HCT116 (cell line): ENCODE results near the gene ASAP2. TPM values are rescaled to one million over a fixed set of nuclear protein-coding genes. Genes with fewer than 3 reads are reported as not detected.

Experiments
- ATAC-seq: fragments of 200-7000 bp; cut with Tn5 transposase; 2 replicates; pipeline ENCODE4 v1.9.1; 2020; ENCODE audit warnings: mild to moderate bottlenecking, moderate library complexity
- BruUV-seq: library from RNA; stranded (reverse); fragments of 400-500 nt; replicated peaks from 2 replicates; lab custom pipeline; 2021; lab: Mats Ljungman, UMichigan
- CTCF ChIA-PET: fragments of 300-600 bp; sonication (Branson Sonifier 250); formaldehyde crosslinking; loops from one replicate; lab custom pipeline; 2021; ENCODE audit warnings: antibody characterized with exemption; lab: Charles Lee
- POLR2A ChIA-PET: fragments of 300-600, 350-600 bp; sonication (Branson Sonifier 250); formaldehyde crosslinking; loops from one replicate; lab custom pipeline; 2021; ENCODE audit warnings: antibody characterized with exemption; lab: Charles Lee
- RAD21 ChIA-PET, 2 experiments: fragments of 300-600 bp; sonication (Branson Sonifier 250); formaldehyde crosslinking; loops; one replicate each; lab custom pipeline; 2023; ENCODE audit warnings: low total read pairs in 2 of 2; ENCODE audit not compliant: uncharacterized antibody in 2 of 2, unreplicated experiment in 2 of 2, low non-redundant PET in 1 of 2; lab: Charles Lee
- DNase-seq: peaks from one replicate; pipeline ENCODE4 v3.0.0-alpha.2; 2010; ENCODE audit warnings: low read depth, low spot score
- H2AFZ ChIP-seq: fragments of 200-600 bp; shearing (Covaris generic), sonication (generic); 2 replicates; pipeline ENCODE4 v1.6.1; 2017; ENCODE audit warnings: low read depth, mixed run types, mixed read lengths, antibody characterized with exemption, low read length; ENCODE audit not compliant: poor library complexity, severe bottlenecking
- H3K27ac ChIP-seq: 2 replicates; pipeline ENCODE4 v1.5.1; 2012; ENCODE audit warnings: low read depth, low read length
- H3K27me3 ChIP-seq: fragments of 200-600 bp; sonication (generic); 2 replicates; pipeline ENCODE4 v1.6.1; 2016; ENCODE audit warnings: mixed run types, low read length, mixed read lengths; ENCODE audit not compliant: insufficient read depth
- H3K36me3 ChIP-seq, 2 experiments: fragments of 200-500 bp in 1 of 2; fragments of 200-600 bp in 1 of 2; sonication (Bioruptor generic) in 1 of 2; sonication (generic) in 1 of 2; 2 replicates each; pipeline versions ENCODE4 v1.5.1 to v1.6.1; 2014 to 2016; ENCODE audit warnings: low read length in 2 of 2, inconsistent platforms in 1 of 2, mixed read lengths in 1 of 2, mixed run types in 1 of 2; ENCODE audit not compliant: insufficient read depth in 2 of 2, control insufficient read depth in 1 of 2
- H3K4me1 ChIP-seq, 2 experiments: fragments of 200-600 bp in 1 of 2; sonication (generic) in 1 of 2; 2 replicates each; pipeline versions ENCODE4 v1.5.1 to v1.6.1; 2012 to 2017; ENCODE audit warnings: low read length in 2 of 2, inconsistent platforms in 1 of 2, mild to moderate bottlenecking in 1 of 2, mixed read lengths in 1 of 2, mixed run types in 1 of 2, moderate library complexity in 1 of 2; ENCODE audit not compliant: insufficient read depth in 2 of 2, control insufficient read depth in 1 of 2
- H3K4me2 ChIP-seq: fragments of 200-600 bp; sonication (generic); 2 replicates; pipeline ENCODE4 v1.6.1; 2017; ENCODE audit warnings: mixed run types, low read length, mixed read lengths
- H3K4me3 ChIP-seq, 2 experiments: fragments of 200-600 bp in 1 of 2; sonication (generic) in 1 of 2; replicated peaks in 1 of 2; 2 replicates each; pipeline ENCODE4 v1.5.1; 2011 to 2016; ENCODE audit warnings: low read length in 2 of 2, control low read depth in 1 of 2, low read depth in 1 of 2, mild to moderate bottlenecking in 1 of 2, mixed read lengths in 1 of 2, mixed run types in 1 of 2
- H3K79me2 ChIP-seq: fragments of 200-600 bp; sonication (generic); 2 replicates; pipeline ENCODE4 v1.6.1; 2017; ENCODE audit warnings: mild to moderate bottlenecking, mixed run types, low read length, moderate library complexity, mixed read lengths; ENCODE audit not compliant: insufficient read depth
- H3K9ac ChIP-seq: fragments of 200-600 bp; sonication (generic); 2 replicates; pipeline ENCODE4 v1.6.1; 2016; ENCODE audit warnings: low read length, mixed read lengths
- H3K9me2 ChIP-seq: fragments of 200-600 bp; sonication (generic), shearing (Covaris generic); 2 replicates; pipeline ENCODE4 v1.6.1; 2017; ENCODE audit warnings: mixed run types, mild to moderate bottlenecking, moderate library complexity; ENCODE audit not compliant: insufficient read depth
- H3K9me3 ChIP-seq, 2 experiments: fragments of 200-500 bp in 1 of 2; fragments of 200-600 bp in 1 of 2; sonication (Bioruptor generic) in 1 of 2; sonication (generic) in 1 of 2; 2 replicates each; pipeline ENCODE4 v1.6.1; 2014 to 2017; ENCODE audit warnings: low read length in 2 of 2, mixed read lengths in 2 of 2, inconsistent platforms in 1 of 2, low read depth in 1 of 2, mild to moderate bottlenecking in 1 of 2, mixed run types in 1 of 2, moderate library complexity in 1 of 2; ENCODE audit not compliant: control insufficient read depth in 1 of 2, insufficient read depth in 1 of 2
- H4K20me1 ChIP-seq: fragments of 200-600 bp; sonication (generic), shearing (Covaris generic); 2 replicates; pipeline ENCODE4 v1.6.1; 2017; ENCODE audit warnings: mixed run types, mild to moderate bottlenecking, moderate library complexity; ENCODE audit not compliant: insufficient read depth
- ATF3 ChIP-seq: IDR thresholded peaks from 2 replicates; pipeline ENCODE4 v1.6.1; 2012
- CBX3 ChIP-seq: IDR thresholded peaks from 2 replicates; pipeline ENCODE4 v1.6.1; 2012; ENCODE audit warnings: low read depth
- CEBPB ChIP-seq: IDR thresholded peaks from 2 replicates; pipeline ENCODE4 v1.6.1; 2012; ENCODE audit warnings: low read depth
- CTCF ChIP-seq, 3 experiments: fragments of 200-600 bp in 1 of 3; sonication (generic) in 1 of 3; IDR thresholded peaks in 2 of 3; conservative IDR thresholded peaks in 1 of 3; 2 replicates each; pipeline ENCODE4 v1.5.1; 2012 to 2017; ENCODE audit warnings: low read depth in 2 of 3, low read length in 2 of 3, antibody characterized with exemption in 1 of 3, borderline replicate concordance in 1 of 3, control low read depth in 1 of 3, mild to moderate bottlenecking in 1 of 3, mixed read lengths in 1 of 3, mixed run types in 1 of 3, moderate library complexity in 1 of 3; ENCODE audit not compliant: insufficient read depth in 1 of 3
- ELF1 ChIP-seq: IDR thresholded peaks from 2 replicates; pipeline ENCODE4 v1.6.1; 2012; ENCODE audit warnings: low read depth, borderline replicate concordance
- EZH2 ChIP-seq: fragments of 200-600 bp; sonication (generic); IDR thresholded peaks from 2 replicates; pipeline ENCODE4 v1.6.1; 2017; ENCODE audit warnings: antibody characterized with exemption, mixed run types
- EZH2phosphoT487 ChIP-seq: fragments of 200-600 bp; IDR thresholded peaks from 2 replicates; pipeline ENCODE4 v1.6.1; 2018; ENCODE audit warnings: antibody characterized with exemption, borderline replicate concordance
- FOSL1 ChIP-seq: IDR thresholded peaks from 2 replicates; pipeline ENCODE4 v1.6.1; 2012; ENCODE audit warnings: low read depth
- JUND ChIP-seq: IDR thresholded peaks from 2 replicates; pipeline ENCODE4 v1.6.1; 2012
- MAX ChIP-seq: IDR thresholded peaks from 2 replicates; pipeline ENCODE4 v1.6.1; 2012
- RAD21 ChIP-seq: IDR thresholded peaks from 2 replicates; pipeline ENCODE4 v1.6.1; 2012; ENCODE audit warnings: low read depth, mild to moderate bottlenecking
- SIN3A ChIP-seq: IDR thresholded peaks from 2 replicates; pipeline ENCODE4 v1.6.1; 2012; ENCODE audit warnings: low read depth
- SRF ChIP-seq: IDR thresholded peaks from 2 replicates; pipeline ENCODE4 v1.6.1; 2012; ENCODE audit warnings: low read depth
- TCF7L2 ChIP-seq: IDR thresholded peaks from 2 replicates; pipeline ENCODE4 v1.7.0; 2011; ENCODE audit warnings: borderline replicate concordance, inconsistent platforms; ENCODE audit not compliant: insufficient read depth, insufficient read length; ENCODE audit errors: extremely low read depth
- ZBTB33 ChIP-seq: IDR thresholded peaks from 2 replicates; pipeline ENCODE4 v1.6.1; 2011; ENCODE audit warnings: mild to moderate bottlenecking, low read length, moderate library complexity; ENCODE audit not compliant: insufficient replicate concordance; ENCODE audit errors: extremely low read depth
- ZFX ChIP-seq: fragments of 450-650 bp; IDR thresholded peaks from 2 replicates; pipeline ENCODE4 v1.6.1; 2017
- ZNF274 ChIP-seq: fragments of 200-500 bp; sonication (Bioruptor generic); IDR thresholded peaks from 2 replicates; pipeline ENCODE4 v1.6.1; 2014; ENCODE audit warnings: mild to moderate bottlenecking, low read depth, low read length, inconsistent platforms
- intact Hi-C: fragments of 100-400 bp; cut with micrococcal nuclease; formaldehyde crosslinking; loops from 2 replicates; pipeline ENCODE4 v1.10.0; 2022
- total RNA-seq: library from RNA; stranded (reverse); gene quantifications from one replicate; pipeline ENCODE4 v1.2.1, GENCODE V29; 2021; ENCODE audit not compliant: unreplicated experiment

Gene ASAP2
- total RNA-seq, 1 experiment from 2014 or later = 16.5 TPM

GRCh38 chr2:9192712-9193111, 13.9 kb upstream of the ASAP2 start:
- H3K27ac ChIP-seq = no peak overlapping the region
- ATAC-seq (no peak), DNase-seq (no peak)
- intact Hi-C loops = no loop called here
- H3K27me3 ChIP-seq = no peaks in the 10 kb centered on the region
- no peak overlapping the region for H3K4me3 ChIP-seq
- CTCF ChIA-PET = interaction anchor here (1.3 kb wide), 2 partner anchors 12 to 50 kb away, joined by 3 to 4 read pairs; no protein-coding TSS in a partner anchor
- H3K79me2 ChIP-seq = no peaks in the 10 kb centered on the region
- H3K36me3 ChIP-seq = no peaks in the 10 kb centered on the region
- no TSS peak for BruUV-seq
- no peak overlapping the region for H3K4me2 ChIP-seq
- RAD21 ChIA-PET = no interaction called here
- H4K20me1 ChIP-seq = no peaks in the 10 kb centered on the region
- no peak overlapping the region for H3K9ac ChIP-seq
- peaks cover 0 to 12% of the 10 kb centered on the region in 2 experiments; a peak in 2 of 4 replicates for H3K4me1 ChIP-seq
- no peak overlapping the region for H2AFZ ChIP-seq
- POLR2A ChIA-PET = no interaction called here
- H3K9me2 ChIP-seq = no peaks in the 10 kb centered on the region
- H3K9me3 ChIP-seq = no peaks in the 10 kb centered on the region
- TF ChIP-seq RAD21 = no peak
- no peak for TF ChIP-seq ZBTB33
- no peak for TF ChIP-seq ZNF274
- no peak for TF ChIP-seq JUND
- no peak for TF ChIP-seq MAX
- TF ChIP-seq SRF = no peak
- no peak for TF ChIP-seq CEBPB
- TF ChIP-seq FOSL1 = no peak
- no peak for TF ChIP-seq CBX3
- no peak for TF ChIP-seq EZH2phosphoT487
- no peak for TF ChIP-seq CTCF (IDR thresholded peaks at IDR 0.05 in 2 of 3, conservative IDR thresholded peaks at IDR 0.05 in 1 of 3; ENCODE audit: borderline replicate concordance in 1 of 3, insufficient read depth in 1 of 3, low read depth in 2 of 3, low read length in 2 of 3)
- TF ChIP-seq ATF3 = no peak
- TF ChIP-seq SIN3A = no peak
- no peak for TF ChIP-seq TCF7L2
- TF ChIP-seq ELF1 = no peak
- no peak for TF ChIP-seq EZH2
- TF ChIP-seq ZFX = no peak
